ENCODE results near the gene MAGEA1. TPM values are rescaled to one million over a fixed set of nuclear protein-coding genes. Genes with fewer than 3 reads are reported as not detected.

The MAGEA1 gene
- total RNA-seq, 2 experiments from 2014 or later = not detected

- Mint-ChIP-seq H3K27me3 (peaks cover 12% of the 10 kb centered on the region), H3K4me3 (no peak overlapping the region), H3K9me3 (no peaks in the 10 kb centered on the region), H3K4me1 (ENCODE audit: low read depth) (no peaks in the 10 kb centered on the region), H3K36me3 (ENCODE audit: low read depth) (no peaks in the 10 kb centered on the region), H3K27ac (no peak overlapping the region)
- TF ChIP-seq CTCF (IDR thresholded peaks at IDR 0.05) = no peak
- DNase-seq (no peak), ATAC-seq (no peak)
- ChIA-PET POLR2A (no interaction called here), CTCF (no interaction called here)
- intact Hi-C loops (cut with micrococcal nuclease) = no loop called here
Measured at GRCh38 chrX:153225438-153226098, 46.5 kb downstream of the MAGEA1 start.

- intact Hi-C loops (cut with micrococcal nuclease) = no loop called here
- ATAC-seq = peak; percentile 66
- no peak overlapping the region for H3K4me3 Mint-ChIP-seq
- no peaks in the 10 kb centered on the region for H3K9me3 Mint-ChIP-seq
- no peak for TF ChIP-seq CTCF (IDR thresholded peaks at IDR 0.05)
- H3K36me3 Mint-ChIP-seq (ENCODE audit: low read depth) = no peaks in the 10 kb centered on the region
- H3K4me1 Mint-ChIP-seq (ENCODE audit: low read depth) = no peaks in the 10 kb centered on the region
- CTCF ChIA-PET = no interaction called here
- H3K27me3 Mint-ChIP-seq = peaks cover 12% of the 10 kb centered on the region
- POLR2A ChIA-PET = no interaction called here
- H3K27ac Mint-ChIP-seq = no peak overlapping the region
- peak; percentile 8 for DNase-seq
Measured at GRCh38 chrX:153226344-153227185, 47.5 kb downstream of the MAGEA1 start.

Other genes with a start within 250 kb of the MAGEA1 start
- gene PNMA5, start 185.2 kb upstream of the MAGEA1 start, total RNA-seq = not detected
- gene PNMA3, start 122.8 kb upstream of the MAGEA1 start, total RNA-seq = 1 to 10 TPM; 1.1 to 1.4 TPM
- under 1 TPM; 0.40 to 0.43 TPM for gene PNMA6A, start 106.8 kb upstream of the MAGEA1 start, total RNA-seq
- not detected for gene PNMA6F, start 142.5 kb downstream of the MAGEA1 start, total RNA-seq
- gene ZNF275, start 154.9 kb downstream of the MAGEA1 start, total RNA-seq = 10 to 100 TPM; 14.2 to 14.7 TPM
- not detected for gene PNMA6E, start 222.1 kb downstream of the MAGEA1 start, total RNA-seq
- gene ZFP92, start 232.2 kb downstream of the MAGEA1 start, total RNA-seq = 1 to 10 TPM; 1.2 to 1.3 TPM